Neural cell (in vitro differentiated cells): ENCODE data around the gene COL4A5.

Experiments
- EP300 ChIP-seq: fragments of 450-650 bp; conservative IDR thresholded peaks from 2 replicates; pipeline ENCODE4 v1.6.1; 2014; ENCODE audit warnings: antibody characterized with exemption, mild to moderate bottlenecking, moderate library complexity; ENCODE audit not compliant: poor library complexity, severe bottlenecking
- MXI1 ChIP-seq: fragments of 450-650 bp; conservative IDR thresholded peaks from 2 replicates; pipeline ENCODE4 v1.6.1; 2014; ENCODE audit warnings: antibody characterized with exemption, mild to moderate bottlenecking; ENCODE audit not compliant: poor library complexity, severe bottlenecking
- POLR2AphosphoS5 ChIP-seq: IDR thresholded peaks from 2 replicates; pipeline ENCODE4 v1.6.1; 2012
- RAD21 ChIP-seq: fragments of 450-650 bp; conservative IDR thresholded peaks from 2 replicates; pipeline ENCODE4 v1.6.1; 2014; ENCODE audit warnings: antibody characterized with exemption, mild to moderate bottlenecking, moderate library complexity
- SMC3 ChIP-seq: fragments of 450-650 bp; conservative IDR thresholded peaks from 2 replicates; pipeline ENCODE4 v1.6.1; 2014; ENCODE audit warnings: antibody characterized with exemption, mild to moderate bottlenecking, moderate library complexity; ENCODE audit not compliant: poor library complexity
- TAF1 ChIP-seq: IDR thresholded peaks from 2 replicates; pipeline ENCODE4 v1.6.1; 2012; ENCODE audit warnings: low read depth
- TF ChIP-seq, protein P1 (sequence below): IDR thresholded peaks from 2 replicates; pipeline ENCODE4 v1.6.1; 2012; ENCODE audit warnings: borderline replicate concordance
- TF ChIP-seq, protein P2 (sequence below): fragments of 450-650 bp; IDR thresholded peaks from 2 replicates; pipeline ENCODE4 v1.5.1; 2014; ENCODE audit warnings: antibody characterized with exemption, mild to moderate bottlenecking, moderate library complexity; ENCODE audit not compliant: poor library complexity, severe bottlenecking

DNA sequence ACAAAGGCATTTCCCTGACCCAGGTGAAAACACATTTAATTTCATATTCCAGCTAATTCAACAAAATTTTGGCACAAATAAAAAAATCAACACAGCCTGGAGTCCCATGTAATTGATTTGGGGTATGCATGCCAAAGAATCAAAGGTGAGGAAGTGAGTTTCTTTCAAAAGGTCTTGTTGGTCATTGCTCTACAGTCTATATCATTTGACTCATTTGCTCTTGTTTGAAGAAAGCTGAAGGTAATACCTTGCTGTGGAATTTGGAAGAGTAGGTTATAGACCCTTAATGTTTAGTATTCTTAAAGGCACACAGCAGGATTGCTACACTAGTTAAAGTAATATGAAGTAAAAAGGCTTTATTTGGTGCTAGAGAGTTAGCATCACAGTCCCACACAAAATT, 26.9 kb upstream of the COL4A5 start:
- TF ChIP-seq, protein P1, sequence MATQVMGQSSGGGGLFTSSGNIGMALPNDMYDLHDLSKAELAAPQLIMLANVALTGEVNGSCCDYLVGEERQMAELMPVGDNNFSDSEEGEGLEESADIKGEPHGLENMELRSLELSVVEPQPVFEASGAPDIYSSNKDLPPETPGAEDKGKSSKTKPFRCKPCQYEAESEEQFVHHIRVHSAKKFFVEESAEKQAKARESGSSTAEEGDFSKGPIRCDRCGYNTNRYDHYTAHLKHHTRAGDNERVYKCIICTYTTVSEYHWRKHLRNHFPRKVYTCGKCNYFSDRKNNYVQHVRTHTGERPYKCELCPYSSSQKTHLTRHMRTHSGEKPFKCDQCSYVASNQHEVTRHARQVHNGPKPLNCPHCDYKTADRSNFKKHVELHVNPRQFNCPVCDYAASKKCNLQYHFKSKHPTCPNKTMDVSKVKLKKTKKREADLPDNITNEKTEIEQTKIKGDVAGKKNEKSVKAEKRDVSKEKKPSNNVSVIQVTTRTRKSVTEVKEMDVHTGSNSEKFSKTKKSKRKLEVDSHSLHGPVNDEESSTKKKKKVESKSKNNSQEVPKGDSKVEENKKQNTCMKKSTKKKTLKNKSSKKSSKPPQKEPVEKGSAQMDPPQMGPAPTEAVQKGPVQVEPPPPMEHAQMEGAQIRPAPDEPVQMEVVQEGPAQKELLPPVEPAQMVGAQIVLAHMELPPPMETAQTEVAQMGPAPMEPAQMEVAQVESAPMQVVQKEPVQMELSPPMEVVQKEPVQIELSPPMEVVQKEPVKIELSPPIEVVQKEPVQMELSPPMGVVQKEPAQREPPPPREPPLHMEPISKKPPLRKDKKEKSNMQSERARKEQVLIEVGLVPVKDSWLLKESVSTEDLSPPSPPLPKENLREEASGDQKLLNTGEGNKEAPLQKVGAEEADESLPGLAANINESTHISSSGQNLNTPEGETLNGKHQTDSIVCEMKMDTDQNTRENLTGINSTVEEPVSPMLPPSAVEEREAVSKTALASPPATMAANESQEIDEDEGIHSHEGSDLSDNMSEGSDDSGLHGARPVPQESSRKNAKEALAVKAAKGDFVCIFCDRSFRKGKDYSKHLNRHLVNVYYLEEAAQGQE, result no peak
- TF ChIP-seq, protein P2, sequence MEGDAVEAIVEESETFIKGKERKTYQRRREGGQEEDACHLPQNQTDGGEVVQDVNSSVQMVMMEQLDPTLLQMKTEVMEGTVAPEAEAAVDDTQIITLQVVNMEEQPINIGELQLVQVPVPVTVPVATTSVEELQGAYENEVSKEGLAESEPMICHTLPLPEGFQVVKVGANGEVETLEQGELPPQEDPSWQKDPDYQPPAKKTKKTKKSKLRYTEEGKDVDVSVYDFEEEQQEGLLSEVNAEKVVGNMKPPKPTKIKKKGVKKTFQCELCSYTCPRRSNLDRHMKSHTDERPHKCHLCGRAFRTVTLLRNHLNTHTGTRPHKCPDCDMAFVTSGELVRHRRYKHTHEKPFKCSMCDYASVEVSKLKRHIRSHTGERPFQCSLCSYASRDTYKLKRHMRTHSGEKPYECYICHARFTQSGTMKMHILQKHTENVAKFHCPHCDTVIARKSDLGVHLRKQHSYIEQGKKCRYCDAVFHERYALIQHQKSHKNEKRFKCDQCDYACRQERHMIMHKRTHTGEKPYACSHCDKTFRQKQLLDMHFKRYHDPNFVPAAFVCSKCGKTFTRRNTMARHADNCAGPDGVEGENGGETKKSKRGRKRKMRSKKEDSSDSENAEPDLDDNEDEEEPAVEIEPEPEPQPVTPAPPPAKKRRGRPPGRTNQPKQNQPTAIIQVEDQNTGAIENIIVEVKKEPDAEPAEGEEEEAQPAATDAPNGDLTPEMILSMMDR, result no peak
- TF ChIP-seq EP300 (no peak), POLR2AphosphoS5 (no peak), TAF1 (no peak), SMC3 (no peak), MXI1 (no peak), RAD21 (no peak)
